Measurements from ENCODE around the gene PSMF1.

GRCh38 chr20:1146957-1147356, 28.6 kb downstream of the PSMF1 start:
- TF ChIP-seq CTCF (IDR thresholded peaks at IDR 0.05; ENCODE audit: low read depth, low read length, missing input control) (no peak), ATF3 (IDR thresholded peaks at IDR 0.05) (no peak), RAD21 (IDR thresholded peaks at IDR 0.05) (no peak), REST (IDR thresholded peaks at IDR 0.05) (no peak), TAF1 (conservative IDR thresholded peaks at IDR 0.05) (no peak), GABPA (IDR thresholded peaks at IDR 0.05 in 1 of 2, conservative IDR thresholded peaks at IDR 0.05 in 1 of 2) (no peak), ZBTB33 (IDR thresholded peaks at IDR 0.05) (no peak), SP1 (IDR thresholded peaks at IDR 0.05) (no peak), YY1 (IDR thresholded peaks at IDR 0.05) (no peak), MAX (IDR thresholded peaks at IDR 0.05) (no peak), FOXA1 (IDR thresholded peaks at IDR 0.05) (no peak), EGR1 (IDR thresholded peaks at IDR 0.05; ENCODE audit: low read depth in 2 of 2) (no peak)
